Stimulated activated CD8-positive, alpha-beta memory T cell treated with anti-CD3 and anti-CD28 coated beads, Interleukin-4, amount 100 ng/mL, for 24 hours (primary cell): ENCODE data around the gene PAX5.
"Not testable (repeated sequence)": the region's sequence is repeated elsewhere in the genome, so short reads cannot be mapped to it uniquely, and the experiment has no call there.

Experiments used
- DNase-seq: peaks from one replicate; pipeline ENCODE4 v3.0.0-alpha.2; 2020; ENCODE audit warnings: low read depth

PAX5 gene

DNA sequence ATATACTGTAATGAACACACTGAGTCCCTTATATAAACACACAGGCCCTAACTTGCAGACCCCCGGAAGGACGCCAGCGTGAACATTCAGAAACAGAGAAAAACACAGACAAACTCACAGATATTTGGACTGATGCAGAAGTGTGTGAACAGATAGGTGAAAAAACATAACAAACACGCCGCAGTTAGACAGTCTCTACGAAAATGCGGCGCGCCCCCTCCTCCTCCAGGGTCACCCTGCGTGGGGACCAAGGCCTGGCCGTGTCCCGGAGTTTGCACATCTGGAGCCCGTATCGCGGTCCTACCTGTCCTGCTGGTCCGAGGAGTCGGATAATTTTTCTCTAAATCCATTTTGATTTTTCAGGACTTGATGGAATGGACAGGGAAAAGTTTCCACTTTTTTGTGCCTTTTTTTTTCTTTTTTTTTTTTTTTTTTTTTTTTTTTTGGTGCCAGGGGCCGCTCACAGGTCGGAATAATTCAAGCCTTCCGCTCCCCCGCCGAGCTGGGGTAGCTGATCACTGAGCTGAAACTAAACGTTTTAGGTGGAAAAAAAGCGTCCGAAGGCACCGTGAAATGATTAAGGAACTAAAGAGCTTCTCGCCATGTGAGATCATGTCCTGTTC lies at the start of gene PAX5:
Gene PAX5 (minus strand): TSS at position 587 of the 623 bp plus-strand sequence. CDS start 237 bp downstream, at position 350.
- no peak for DNase-seq

DNA sequence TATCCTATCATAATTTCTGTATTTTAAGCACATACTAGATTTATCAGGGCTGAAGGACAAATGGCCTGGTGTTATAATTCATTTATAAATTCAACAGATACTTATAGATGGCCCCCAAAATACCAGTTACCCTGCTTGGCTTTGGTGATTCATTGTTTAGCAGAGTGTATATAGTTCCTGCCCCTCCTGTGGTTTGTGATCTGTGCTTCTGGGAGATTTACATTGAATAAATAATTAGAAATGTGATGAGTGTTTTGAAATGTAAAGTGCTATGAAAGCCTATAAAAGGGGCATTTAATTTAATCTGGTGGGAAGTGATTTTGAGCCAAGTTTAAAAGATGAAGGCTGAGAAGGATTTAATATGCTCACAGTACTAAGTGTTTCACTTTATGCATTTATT lies 49.6 kb upstream of the PAX5 start:
- no peak for DNase-seq

DNA sequence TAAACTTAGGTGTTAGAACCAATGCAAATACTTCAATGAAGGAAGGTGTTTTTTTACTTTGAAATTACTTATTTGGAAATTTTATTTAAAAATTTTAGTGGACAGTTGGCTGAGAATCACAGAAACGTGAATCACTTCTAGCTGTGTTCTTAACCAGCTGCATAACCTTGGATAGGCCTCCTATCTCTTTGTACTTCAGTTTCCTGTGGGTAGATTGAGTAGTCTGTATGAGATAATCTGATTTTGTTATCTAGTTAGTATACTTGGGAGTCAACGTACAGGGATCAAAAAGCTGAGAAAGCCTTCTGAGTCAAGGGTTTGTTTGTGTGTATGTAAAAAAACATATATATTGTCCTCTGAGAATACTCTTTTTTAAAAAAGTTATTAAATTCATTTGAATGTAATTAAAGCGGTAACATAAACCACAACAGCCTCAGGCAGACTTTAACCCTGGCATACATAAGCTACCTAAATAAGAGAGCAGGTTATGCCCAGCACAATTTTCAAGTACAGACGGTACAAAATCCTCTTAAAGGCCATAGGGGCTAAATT lies 48.2 kb upstream of the PAX5 start:
- DNase-seq = no peak

DNA sequence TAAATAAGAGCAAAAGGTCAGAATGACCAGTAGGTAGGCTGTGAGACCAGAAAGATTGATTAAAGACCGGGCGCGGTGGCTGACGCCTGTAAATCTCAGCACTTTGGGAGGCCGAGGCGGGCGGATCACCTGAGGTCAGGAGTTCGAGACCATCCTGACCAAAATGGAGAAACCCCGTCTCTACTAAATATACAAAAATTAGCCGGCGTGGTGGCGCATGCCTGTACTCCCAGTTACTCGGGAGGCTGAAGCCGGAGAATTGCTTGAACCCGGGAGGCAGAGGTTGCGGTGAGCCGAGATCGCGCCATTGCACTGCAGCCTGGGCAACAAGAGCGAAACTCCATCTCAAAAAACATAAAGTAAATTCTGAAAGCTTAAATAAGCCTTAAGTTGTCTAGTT lies 47.4 kb upstream of the PAX5 start:
- DNase-seq = not testable (repeated sequence)

DNA sequence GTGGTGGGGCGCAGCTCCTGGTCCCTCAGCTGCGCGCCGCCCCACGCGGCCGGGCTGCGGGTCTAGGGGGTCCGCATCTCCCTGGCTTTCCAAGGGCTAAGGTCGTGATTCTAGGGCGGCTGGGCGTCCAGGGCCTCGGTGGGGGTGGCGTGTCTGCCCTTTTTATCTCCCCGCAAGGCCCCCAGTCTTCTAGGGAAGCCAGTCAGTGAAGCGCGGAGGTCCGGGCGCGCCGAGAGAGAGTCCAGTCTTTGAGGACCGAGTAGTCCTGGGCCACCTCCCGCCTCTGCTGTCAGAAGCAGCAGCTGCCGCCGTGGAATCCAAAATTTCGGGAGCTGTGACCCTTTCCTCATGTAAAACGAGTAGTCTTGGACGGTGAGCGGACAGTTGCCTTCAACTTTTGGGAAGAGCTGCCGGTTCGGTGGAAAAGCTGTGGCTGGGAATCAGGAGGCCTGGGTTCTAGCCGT lies 46.1 kb upstream of the PAX5 start:
- DNase-seq = not testable (repeated sequence)

DNA sequence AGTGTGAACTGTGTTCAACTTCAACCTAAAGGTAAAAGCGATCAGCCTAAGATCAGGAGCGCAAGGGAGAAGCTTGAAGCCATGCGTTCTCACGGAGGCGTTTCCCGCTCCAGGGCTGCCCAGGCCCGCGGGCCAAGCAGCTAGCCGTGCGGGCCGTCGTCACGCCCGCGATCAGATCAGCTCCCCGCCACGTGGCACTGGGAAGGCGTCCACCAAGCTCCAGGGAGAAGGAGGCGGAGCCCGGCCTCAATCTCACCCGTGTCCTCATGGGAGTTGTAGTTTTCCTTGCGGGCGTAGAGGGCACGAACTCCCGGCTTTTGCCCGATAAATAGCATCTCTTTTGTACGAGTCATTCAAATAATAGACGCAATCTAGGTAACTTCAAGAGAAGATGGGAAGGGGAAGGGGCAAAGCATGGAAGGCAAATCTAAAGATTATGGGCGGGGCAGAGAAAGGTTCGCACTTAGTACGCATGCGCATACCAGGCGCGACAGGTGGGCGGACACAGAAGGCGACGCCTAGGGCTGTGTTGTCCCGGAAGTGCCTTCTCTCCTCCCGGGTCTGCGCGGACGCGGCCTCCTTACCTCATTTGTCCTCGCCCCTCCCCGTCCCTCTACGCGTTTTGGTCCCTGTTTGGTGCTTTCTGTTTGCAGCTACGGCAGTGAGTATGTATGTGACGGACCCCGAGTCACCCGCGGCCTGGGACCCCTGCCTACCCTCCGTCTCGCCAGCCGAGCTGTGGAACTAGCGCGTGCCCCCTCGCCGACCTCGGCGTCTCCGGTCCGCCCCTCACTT lies 45.5 kb upstream of the PAX5 start:
- peak; percentile 87 for DNase-seq

DNA sequence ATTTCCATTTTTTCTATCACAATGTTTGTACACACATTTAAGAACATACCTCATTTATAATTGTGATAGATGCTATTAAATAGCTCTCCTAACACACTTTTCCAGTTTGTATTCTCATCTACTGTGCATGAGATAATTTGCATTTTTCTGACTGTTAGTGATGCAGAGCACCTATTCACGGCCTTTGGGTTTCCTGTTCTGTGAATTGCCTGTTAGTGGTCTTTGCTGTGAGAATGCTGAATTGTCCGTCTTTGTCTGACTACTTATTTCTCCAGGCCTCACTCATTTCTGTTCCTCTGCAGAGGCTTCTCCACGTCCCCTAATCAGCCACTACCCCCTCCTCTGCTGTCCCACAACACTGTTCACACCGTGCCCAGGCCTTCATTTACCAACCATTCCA lies 40.7 kb upstream of the PAX5 start:
- DNase-seq = not testable (repeated sequence)

DNA sequence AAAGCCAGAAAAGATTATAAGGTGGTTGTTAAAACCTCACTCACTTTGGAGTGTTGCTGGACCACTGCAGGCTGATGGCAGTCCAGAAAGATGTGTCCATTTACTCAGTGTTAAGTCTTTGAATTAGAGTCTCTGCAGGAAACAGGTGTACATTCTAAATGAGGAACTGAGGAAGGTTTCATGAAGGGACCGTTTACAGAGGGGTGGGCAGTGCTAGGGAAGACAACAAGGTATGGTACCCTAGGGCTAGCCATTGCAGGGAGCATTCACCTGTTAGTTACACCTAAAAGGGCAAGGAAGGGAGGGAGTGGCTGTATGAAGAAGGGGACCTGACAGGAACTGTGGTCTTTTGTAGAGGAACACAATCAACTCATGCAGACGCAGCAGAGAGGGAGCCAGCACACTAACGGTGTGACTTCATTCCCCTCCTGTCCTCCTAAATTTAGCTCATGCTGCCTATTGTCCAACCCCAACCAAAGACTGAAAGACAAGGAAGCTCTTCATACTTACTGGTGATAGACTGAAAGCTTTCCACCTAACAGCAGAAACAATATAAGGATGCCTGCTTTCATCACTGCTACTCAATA lies 32.2 kb upstream of the PAX5 start:
- DNase-seq = no peak

DNA sequence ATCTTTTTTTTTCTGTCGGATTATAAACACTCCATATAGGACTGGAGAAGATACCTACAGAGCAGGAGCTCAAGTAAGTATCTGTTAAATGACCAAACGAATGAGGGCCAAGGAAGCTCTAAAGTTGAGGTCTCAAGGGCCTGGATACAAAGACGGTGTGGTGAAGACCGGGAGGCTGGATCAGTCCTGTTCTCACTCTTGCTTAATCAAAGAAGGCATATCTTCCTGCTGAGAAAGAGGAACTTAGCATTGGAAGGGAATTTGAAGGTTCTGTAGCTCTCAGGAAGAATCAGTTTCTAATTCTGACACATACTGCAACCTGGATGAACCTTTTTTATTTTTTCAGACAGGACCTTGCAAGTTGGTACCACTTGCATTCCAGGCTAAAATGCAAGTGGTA lies 28.3 kb upstream of the PAX5 start:
- no peak for DNase-seq

DNA sequence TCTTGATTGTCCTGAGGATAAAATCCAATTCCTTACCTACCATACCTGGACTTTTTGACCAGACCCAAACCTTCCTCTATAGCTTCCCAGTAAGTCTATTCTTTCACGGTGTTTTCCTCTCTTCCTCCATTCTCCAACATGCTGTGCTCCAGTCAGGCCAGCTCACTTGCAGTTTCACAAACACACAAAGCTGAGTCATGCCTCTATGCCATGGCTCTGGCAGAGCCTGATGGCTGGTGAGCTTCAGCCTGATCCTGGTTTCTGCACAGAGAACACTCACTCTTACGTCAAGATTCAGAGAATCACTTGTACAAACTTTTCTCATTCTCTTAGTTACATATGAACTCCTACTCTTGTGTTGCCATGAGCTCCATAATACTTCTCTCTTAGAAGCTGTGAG lies 27.7 kb upstream of the PAX5 start:
- DNase-seq = no peak

DNA sequence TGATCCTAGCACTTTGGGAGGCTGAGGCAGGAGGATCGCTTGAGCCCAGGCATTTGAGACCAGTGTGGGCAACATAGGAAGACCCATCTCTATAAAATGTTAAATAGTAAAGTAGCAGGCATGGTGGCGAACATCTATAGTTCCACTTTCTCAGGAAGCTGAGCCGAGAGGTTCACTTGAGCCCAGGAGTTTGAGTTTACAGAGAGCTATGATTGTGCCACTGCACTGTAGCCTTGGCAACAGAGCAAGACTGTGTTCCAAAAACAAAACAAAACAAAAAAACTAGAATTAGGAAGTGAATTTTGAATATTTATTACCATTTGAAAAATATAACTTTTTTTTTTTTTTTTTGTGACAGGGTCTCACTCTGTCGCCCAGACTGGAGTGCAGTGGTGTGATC lies 26.8 kb upstream of the PAX5 start:
- DNase-seq = no peak

DNA sequence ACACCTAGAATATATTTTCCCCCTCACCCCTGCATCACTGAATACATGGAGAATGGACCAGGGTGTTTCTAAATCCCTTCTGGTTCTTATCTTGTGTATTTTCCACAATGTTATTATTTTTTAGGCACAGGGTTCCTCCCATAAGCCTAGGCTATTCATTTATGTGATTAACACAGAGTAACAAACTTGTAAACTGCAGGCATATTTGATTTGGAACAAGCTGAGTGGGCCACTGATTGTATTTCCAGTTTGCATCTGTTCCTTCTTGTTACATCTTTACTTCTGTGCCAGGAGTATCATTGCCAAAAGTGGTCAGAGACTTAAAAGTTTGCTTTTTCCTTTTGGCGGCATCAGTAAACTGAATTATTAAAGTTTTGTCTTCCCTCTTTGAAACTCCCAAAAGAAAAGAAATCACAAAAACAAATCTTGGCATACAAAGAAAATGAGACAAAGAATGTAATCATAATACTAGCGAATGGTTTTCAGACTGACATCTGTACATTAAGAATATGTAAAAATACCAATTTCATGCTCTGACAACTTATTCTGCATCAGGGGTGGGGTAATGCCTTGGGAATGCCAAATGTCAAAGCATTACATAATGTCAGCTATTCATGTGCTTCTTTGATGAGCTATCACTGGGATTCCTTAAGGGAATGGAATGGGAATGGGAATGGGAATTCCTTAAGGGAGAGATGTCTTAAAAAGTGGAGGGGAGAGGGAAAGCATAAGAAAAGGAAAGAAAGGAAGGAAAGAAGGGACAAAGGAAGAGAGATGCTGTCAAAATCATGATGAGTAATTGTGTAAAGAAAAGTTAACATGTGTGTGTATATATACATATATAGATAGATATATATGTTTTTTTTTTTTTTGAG lies 22.2 kb upstream of the PAX5 start:
- DNase-seq = no peak

DNA sequence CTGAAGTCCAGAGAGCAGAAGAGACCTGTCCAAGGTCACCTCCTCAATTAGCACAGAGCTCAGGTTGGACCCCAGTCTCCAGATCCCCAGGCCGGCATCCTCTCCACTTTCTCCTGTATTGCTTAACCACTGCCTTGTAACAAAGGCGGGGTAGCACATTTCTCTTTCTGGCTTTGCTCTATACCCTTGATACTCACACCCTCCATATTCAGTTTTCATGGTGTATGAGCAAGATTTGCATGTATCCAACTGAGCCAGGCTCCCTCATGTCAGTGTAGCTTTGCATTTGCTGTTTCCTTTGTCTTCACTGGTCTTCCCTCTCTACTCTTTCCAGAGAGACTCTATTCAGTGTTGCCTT lies 20.3 kb upstream of the PAX5 start:
- DNase-seq = not testable (repeated sequence)

DNA sequence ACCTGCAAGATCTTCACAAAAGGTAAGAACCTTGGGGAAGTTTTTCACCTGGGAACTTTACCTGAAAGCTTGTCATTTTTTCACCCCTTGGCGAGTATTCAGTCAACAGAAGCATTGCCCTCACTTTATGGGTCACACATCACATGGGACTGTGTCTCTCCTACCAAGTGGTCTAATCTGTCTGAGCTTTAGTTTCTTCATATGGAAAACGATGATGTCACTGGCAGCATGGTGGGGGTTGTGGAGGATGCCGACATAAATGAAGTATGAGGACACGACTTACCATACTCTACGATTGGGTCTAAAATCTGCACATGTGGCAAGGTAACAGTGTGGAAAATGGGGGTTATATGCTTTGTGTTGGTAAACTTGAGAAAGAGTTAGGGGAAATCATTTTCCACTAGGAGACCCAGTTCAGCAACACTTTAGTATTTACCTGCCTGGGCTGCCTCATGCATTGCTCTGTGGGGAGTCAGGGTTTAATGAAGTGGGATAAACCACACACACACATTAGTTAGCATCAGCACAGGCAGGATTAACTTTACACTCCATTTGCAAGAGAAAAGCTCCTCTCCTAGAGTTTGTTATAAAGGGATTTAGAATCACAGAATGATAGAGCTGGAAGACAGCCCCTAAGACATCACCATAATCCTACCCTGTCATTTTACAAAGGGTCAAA lies 19.8 kb upstream of the PAX5 start:
- no peak for DNase-seq

DNA sequence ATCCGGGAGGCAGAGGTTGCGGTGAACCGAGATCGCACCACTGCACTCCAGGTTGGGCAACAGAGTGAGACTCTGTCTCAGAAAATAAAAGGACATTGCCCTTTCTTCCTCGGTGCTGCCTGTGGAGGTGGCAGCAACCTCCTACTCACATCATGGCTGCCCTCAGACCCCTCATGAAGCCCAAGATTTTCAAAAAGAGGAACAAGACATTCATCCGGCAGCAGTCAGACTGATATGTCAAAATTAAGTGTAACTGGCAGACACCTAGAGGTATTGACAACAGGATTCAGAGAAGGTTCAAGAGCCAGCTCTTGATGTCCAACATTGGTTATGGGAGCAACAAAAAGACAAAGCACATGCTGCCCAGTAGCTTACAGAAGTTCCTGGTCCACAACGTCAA lies 12.6 kb upstream of the PAX5 start:
- DNase-seq = no peak

DNA sequence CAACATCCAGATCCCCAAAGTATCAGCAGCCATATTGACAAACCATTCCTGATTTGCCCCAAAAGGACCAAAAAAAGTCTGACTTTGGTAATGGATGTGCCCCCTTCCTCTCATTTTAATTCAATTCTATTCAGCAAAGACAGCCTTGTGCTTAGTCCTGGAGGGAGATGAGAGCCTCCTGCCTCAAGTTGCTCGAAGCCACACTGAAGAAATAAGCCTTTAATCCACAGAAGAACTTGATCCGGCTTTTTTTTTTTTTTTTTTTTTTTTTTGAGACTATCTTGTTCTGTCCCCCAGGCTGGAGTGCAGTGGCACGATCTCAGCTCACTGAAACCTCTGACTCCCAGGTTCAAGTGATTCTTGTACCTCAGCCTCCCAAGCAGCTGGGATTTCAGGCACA lies 8.4 kb upstream of the PAX5 start:
- no peak for DNase-seq

DNA sequence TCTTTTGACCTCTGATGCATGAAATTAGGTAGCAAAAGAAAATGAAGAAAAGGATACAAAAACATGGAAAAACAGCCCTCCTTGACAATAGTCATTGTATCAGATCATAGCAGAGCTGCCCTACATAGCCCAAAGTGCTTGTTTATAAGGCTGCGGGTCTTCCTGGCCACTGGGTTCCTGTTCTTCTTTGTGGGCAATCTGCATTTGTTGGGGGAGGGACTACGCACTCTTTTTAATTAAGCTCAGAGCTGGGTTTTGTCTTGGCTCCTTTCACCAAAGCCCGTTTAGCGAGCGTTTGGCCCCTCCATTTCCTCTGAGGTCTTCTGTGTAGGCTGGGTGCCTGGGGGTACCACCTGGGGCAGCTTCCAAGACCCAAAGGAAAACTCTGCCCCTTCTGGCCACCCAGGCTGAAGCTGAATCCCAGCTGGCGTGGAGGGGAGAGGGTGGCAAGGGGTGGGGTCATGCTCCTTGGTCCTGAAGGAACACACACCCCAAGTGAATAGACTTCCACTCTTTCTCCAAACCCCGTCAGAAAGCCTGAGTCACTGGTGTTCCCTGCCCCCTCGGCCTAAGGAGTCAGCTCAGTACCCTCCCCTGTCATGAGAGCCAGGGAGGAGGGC lies 6.5 kb upstream of the PAX5 start:
- no peak for DNase-seq

DNA sequence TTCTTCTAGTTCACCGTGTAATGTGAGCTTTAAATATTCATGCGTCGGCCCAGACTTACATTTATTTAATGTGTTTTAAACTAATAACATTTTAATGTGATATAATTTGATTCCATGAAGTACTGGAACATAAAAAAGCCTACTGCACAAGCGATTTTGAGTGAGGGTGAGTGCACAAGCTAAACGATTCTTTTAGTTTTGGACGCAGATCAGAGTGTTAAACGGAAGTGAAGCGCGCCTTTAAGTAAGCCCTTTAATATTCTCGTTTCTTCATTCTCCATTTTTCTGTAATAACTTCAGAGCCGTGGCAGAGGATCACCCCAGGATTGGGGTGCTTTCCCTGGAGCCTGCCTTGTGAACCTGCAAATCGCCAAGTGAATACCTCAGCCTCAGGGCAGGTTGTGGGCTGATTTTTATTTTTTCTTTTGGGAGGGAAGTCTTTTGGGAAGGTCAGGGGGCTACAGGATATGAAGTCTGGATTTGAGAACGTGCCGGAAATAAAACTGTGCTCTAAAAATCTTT lies 4.9 kb upstream of the PAX5 start:
- DNase-seq = no peak

DNA sequence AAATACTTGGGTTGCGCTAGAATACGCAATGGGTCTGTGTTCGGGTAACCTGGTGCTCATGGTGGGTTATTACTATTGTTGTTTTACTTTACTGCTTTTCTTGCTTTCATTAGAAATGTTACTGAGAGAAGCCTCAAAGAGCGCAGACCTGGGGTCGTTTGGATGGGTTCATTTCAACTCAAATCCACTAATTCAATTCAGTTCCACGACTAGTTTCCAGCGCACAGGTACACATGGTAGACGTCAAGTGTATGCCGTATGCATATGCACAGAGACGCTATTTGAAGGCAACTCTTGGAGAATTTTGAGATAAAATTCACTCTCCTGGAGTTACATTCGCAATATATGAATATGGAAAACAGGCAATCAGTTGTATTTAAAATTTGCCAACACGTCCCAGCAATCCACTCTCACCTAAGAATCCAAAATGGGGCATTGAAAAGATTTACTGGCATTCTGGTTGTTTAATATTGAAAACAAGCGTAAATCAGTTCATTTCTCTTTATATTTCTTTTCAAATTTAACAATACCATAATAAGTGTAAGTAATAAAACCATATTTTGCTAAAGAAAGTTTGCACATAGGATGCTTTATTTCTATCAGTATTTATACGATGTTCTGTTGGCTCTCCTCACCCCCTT lies 4.4 kb upstream of the PAX5 start:
- no peak for DNase-seq
